ENCODE results near the gene DENND6B. TPM values are rescaled to one million over a fixed set of nuclear protein-coding genes. Genes with fewer than 3 reads are reported as not detected.

DENND6B gene
- polyA plus RNA-seq, 1 donor: 5.2 TPM

DNA sequence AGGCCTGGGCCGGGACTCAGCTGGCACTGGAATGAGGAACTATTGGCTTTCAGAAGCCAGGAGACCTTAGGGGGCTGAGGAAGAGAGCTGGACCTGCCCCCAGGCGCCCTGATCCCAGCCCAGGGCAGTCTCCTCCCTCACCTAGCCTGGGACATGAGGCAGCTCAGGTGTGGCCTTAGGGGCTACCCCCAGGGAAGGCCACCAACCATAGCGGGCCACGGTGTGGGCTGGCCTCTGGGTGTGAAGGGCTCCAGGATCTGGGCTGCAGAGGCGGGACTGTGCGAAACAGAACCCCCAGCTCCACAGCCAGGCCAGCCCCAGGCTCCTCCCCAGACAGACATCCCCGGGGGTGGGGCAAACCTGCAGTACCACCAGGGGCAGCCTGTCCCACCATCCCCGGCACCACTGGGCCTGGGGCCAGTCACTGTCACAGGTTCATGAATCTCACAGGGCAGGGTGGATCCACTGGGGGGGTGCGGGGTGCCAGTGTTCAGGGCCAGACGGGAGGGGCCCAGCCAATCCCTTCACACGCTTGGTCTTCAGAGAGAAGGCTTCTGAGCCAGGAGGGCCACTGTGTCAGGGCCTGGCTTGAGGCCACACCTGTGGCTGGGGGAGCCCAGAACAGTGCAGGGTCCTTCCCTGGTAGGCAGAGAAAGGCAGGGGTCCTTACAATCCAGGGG is 22.8 kb downstream of the DENND6B start:
- no peak for DNase-seq (ENCODE audit: low read depth)

GRCh38 chr22:50303515-50303847 is 23.3 kb downstream of the DENND6B start:
- DNase-seq (ENCODE audit: low read depth): no peak

GRCh38 chr22:50302564-50302963 is 24.2 kb downstream of the DENND6B start:
- DNase-seq (ENCODE audit: low read depth): no peak

DNA sequence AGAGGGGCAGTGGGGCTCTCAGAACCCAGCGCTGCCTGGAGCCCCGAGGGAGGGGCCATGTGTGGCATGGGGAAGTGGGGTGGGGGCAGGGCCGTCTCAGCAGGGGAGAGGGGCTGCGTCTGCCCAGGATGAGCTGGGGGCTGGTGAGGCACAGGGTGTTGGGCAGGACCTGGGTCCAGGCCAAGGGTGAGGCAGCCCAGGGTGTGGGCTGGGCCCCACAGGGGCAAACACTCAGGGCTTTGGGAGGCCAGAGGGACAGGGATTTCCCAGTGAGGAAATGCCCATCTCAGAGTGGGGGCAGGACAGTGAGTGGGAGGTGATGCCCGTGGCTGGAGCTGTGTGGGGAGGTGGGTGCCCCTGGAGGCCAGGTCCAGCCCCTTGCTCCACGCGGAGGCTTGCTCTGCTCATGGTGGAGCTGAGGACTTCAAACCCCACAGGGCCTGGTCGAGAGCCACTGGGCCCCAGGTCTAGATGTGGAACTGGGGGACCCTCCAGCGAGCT is 24.7 kb downstream of the DENND6B start:
- DNase-seq (ENCODE audit: low read depth): no peak

- DNase-seq (ENCODE audit: low read depth): no peak
These were observed 25.2 kb downstream of the DENND6B start for GRCh38 chr22:50301581-50301991.

GRCh38 chr22:50300620-50301257 is 26.1 kb downstream of the DENND6B start:
- no peak for DNase-seq (ENCODE audit: low read depth)

- DNase-seq (ENCODE audit: low read depth): no peak
These were observed 26.8 kb downstream of the DENND6B start for GRCh38 chr22:50299785-50300619.

DNA sequence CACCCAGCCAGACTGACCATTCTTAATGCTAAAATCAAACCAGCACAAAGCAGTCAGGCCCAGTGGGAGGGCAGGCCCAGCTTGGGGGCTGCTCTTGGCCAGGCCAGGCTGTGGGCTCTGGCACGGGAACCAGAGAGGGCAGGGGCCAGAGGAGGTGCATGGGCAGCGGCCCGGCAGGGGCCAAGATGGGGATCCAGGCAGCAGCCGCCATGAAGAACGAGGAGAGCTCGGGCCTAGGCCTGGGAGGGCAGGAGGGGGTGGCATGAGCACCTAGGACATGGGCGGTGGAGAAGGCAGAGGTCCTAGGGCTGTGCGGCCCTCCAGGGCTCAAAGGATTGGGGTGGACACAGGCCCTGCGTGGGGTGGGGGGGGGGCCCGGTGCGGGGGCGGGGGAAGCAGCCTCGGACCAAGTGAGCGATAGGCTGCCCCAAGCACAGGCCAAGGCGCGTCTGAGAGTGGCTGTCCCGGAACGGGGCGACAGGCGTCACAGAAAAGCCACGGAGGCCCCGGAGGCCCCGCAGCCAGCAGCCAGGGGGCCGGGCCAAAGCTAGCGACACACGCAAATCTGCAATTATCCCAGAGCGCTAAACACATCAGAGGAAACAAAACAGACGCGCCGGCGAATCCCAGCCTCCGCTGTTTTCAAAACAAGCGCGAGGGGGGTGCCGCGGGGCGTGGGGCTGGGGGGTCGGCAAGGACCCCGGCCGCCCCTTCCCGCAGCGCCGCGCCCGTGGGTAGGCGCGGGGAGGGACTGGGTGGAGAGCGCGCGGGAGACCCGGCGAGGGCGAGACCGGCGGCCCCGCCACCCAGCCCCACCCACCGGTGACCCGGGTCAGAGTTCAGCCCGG is 27.7 kb downstream of the DENND6B start:
- no peak for DNase-seq (ENCODE audit: low read depth)

GRCh38 chr22:50298266-50298637 is 28.6 kb downstream of the DENND6B start:
- DNase-seq (ENCODE audit: low read depth): no peak

DNA sequence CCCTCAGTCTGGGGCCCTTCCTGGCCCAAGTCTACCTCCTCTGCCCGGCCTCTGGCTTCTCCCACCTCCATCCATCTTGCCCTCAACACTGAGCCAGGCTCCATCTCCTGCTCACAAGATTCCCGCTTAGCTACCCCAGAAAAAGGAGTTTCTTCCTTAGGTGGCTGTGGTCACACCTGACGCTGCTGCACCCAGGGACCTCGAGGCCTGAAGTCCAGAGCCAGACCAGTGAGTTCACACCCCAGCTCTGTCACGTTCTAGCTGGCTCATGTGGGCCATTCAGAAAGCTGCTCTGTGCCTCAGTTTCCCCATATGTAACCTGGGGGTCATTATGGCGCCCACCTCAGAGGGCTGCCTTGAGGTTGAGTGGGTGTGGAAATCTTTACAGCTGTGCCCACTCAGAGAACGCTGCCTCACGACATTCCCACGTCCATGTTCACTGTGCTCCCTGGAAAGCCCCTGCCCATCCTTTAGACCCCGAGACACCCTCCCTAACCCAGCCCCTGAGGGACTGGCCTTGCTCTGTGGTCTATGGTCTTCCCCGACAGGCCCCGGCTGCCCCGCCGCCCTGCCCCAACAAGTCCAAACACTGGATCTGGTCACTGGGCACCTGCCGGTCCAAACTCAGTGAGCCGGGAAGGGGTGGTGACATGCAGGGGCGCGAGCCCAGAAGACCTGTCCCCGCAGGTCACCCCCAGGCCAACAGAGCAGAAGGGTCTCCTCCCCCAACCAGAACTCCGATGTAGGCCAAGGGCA is 29.1 kb downstream of the DENND6B start:
- no peak for DNase-seq (ENCODE audit: low read depth)

DNA sequence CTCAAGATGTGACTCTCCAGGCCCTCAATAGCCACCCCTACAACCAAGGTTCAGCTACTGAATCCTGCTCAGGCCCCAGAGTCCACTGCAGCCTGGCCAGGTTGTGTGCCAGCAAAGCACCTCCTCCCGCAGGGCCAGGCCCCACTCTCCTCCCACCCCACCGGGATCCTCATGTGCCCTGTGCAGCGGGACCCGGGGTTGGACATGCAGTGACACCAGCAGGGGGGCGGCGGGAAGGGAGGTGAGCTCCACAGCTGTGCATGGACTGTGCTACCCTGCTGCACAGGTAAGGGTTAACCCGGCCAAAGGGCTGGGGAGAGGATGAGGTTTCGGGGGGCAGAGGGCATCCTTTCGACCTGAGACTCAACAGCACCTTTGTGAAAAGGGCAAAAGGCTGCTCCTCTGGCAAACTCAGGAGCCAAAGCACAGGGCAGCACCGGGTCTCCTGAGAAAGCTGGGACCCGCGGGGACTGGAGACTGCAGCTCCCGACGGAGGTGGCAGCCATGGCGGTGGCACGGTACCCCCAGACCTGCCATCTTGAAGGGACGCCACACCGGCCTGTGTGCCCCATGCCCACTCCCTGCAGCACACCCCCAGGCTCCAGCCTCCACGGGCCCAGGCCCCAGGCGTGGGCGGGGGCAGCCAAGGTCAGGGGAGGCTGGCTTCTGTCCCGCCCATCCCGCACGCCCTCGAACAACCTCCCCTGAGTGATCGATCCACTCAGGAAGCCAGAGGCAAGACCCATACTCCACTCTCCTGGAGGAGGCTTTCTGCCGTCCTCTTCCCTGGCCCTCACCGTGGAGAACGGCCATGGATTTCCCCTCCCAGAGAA is 29.9 kb downstream of the DENND6B start:
- no peak for DNase-seq (ENCODE audit: low read depth)

- DNase-seq (ENCODE audit: low read depth): no peak
These were observed 32.5 kb downstream of the DENND6B start for GRCh38 chr22:50294319-50294656.

- no peak for DNase-seq (ENCODE audit: low read depth)
These were observed 33.1 kb downstream of the DENND6B start for GRCh38 chr22:50293441-50294318.

DNA sequence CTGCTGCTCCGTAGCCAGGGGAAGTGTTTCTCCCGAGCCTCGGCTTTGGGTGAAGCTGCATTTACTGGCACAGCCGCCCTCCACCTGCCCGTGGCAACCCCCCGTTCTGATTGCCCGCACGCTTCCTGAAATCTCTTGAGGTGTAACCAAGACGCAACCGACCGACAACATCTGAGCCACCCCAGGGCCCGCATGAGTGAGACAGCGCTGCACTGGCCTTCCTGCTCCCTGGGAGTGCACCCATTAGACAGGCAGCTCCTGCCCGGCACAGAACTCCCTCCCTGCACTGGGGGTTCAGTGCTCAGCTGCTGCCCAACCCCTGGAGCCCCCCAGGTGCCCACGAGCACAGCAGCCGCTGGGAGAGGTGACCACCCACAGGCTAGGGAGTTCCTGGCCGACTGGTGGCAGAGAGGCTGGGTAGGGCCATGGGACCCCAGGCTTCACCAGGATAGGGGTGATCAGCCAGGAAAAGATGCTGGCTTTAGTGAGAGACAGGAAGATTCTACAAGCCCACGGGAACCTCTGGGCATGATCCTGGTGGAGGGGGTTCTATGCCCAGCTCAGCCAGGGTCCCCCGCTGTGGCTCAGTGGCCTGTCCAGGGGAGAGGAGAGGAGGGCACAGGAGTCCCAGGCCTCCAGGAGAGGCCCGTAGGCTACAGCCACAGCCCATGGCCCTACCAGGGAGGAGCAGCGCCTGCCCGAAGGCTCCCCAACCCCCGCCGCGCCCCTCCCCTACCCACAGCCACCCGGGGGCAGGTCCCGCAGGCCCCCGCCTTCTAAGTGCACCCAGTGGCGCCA is 34.0 kb downstream of the DENND6B start:
- DNase-seq (ENCODE audit: low read depth): no peak

GRCh38 chr22:50289942-50290630 is 36.7 kb downstream of the DENND6B start:
- DNase-seq (ENCODE audit: low read depth): no peak

DNA sequence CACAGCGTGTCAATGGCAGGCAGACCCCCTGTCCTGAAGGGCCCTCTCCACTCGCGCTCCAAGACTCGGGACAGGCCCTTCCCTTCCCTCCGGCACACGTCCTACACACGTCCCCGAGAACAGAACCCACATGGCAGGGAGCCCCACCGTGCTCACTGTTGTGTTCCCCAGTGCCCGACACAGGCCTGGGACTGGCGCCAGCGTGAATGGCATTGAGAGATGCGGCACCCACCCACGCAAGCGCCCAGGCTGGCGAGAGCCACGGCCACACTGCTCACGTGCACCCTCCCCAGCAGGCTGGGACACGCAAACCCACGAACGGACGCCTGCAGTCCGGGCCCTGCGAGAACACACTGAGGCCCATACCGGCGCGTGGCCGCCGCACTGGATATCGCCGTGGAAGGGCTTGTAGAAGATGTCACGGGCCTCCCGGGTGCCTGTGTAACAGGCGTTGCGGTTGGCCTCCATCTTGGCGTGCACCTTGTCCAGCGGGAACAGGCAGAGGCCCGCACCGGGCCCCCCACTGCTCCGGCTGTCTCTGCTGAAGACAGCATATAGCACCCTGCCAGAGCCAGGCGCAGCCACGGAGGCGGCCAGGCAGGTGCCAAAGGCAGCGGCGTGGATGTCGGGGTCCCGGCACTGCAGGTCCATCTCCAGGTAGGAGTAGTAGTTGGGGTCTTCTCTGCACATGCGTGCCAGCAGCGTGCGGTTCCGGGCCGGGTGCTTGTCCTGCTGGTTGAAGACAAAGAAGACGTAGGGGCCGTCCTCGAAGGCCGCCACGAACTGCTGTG is 37.5 kb downstream of the DENND6B start:
- DNase-seq (ENCODE audit: low read depth): no peak

GRCh38 chr22:50287731-50288130 is 39.1 kb downstream of the DENND6B start:
- DNase-seq (ENCODE audit: low read depth): no peak

Measured in forelimb muscle (tissue), 1 donor.